ENCODE results near the gene KIAA0825.

- no peak for TF ChIP-seq CTCF (IDR thresholded peaks at IDR 0.05 in 4 of 5, conservative IDR thresholded peaks at IDR 0.05 in 1 of 5)
- TF ChIP-seq POLR2A (IDR thresholded peaks at IDR 0.05), result no peak
These were observed 257.8 kb downstream of the KIAA0825 start for GRCh38 chr5:94360382-94361130.
